CD4-positive, alpha-beta memory T cell (primary cell): ENCODE measurements around the gene AADAT. TPM values are rescaled to one million over a fixed set of nuclear protein-coding genes. Genes with fewer than 3 reads are reported as not detected.

Experiments
- CTCF ChIA-PET: fragments of 350-600 bp; sonication (Branson Sonifier 250); formaldehyde crosslinking; loops from one replicate; lab custom pipeline; 2021; ENCODE audit warnings: inconsistent platforms; ENCODE audit not compliant: partially characterized antibody; lab: Charles Lee
- POLR2A ChIA-PET: fragments of 350-600 bp; sonication (Branson Sonifier 250); formaldehyde crosslinking; loops from one replicate; lab custom pipeline; 2021; ENCODE audit not compliant: partially characterized antibody; lab: Charles Lee
- DNase-seq, 5 donors: peaks; one replicate each; pipeline versions ENCODE4 v3.0.0 to v3.0.0-alpha.2; 2020 to 2022; ENCODE audit warnings: mixed read lengths in 1 of 5
- H3K27ac ChIP-seq: one replicate; pipeline ENCODE4 v1.7.0; 2013; ENCODE audit warnings: low read depth, low read length
- H3K27me3 ChIP-seq: 2 replicates; pipeline ENCODE4 v1.7.0; 2013; ENCODE audit warnings: mild to moderate bottlenecking, low read length, moderate library complexity; ENCODE audit not compliant: insufficient read depth
- H3K36me3 ChIP-seq: 2 replicates; pipeline ENCODE4 v1.7.0; 2013; ENCODE audit warnings: mild to moderate bottlenecking, low read length, moderate library complexity; ENCODE audit not compliant: insufficient read depth
- H3K4me1 ChIP-seq: 2 replicates; pipeline ENCODE4 v1.7.0; 2013; ENCODE audit warnings: mild to moderate bottlenecking, low read length, moderate library complexity; ENCODE audit not compliant: insufficient read depth
- H3K4me3 ChIP-seq, 2 donors: one replicate each; pipeline ENCODE4 v1.7.0; 2013; ENCODE audit warnings: low read length in 2 of 2, mild to moderate bottlenecking in 1 of 2
- H3K9me3 ChIP-seq, 2 donors: one replicate each; pipeline ENCODE4 v1.7.0; 2013; ENCODE audit warnings: low read length in 2 of 2, control low read depth in 1 of 2; ENCODE audit not compliant: control insufficient read depth in 1 of 2
- H3K27ac Mint-ChIP-seq, 7 donors: one replicate each; pipeline ENCODE4 v1.8.0; 2020 to 2021; ENCODE audit warnings: mixed read lengths in 7 of 7, mild to moderate bottlenecking in 6 of 7, inconsistent platforms in 3 of 7, moderate library complexity in 3 of 7
- H3K27me3 Mint-ChIP-seq, 2 donors: one replicate each; pipeline ENCODE4 v1.8.0; 2020 to 2021; ENCODE audit warnings: mixed read lengths in 2 of 2
- H3K36me3 Mint-ChIP-seq, 2 donors: one replicate each; pipeline ENCODE4 v1.8.0; 2020 to 2021; ENCODE audit warnings: mixed read lengths in 2 of 2, inconsistent platforms in 1 of 2, mild to moderate bottlenecking in 1 of 2
- H3K4me1 Mint-ChIP-seq, 4 donors: one replicate each; pipeline ENCODE4 v1.8.0; 2020 to 2021; ENCODE audit warnings: mixed read lengths in 4 of 4, mild to moderate bottlenecking in 1 of 4
- H3K4me3 Mint-ChIP-seq, 8 donors: one replicate each; pipeline ENCODE4 v1.8.0; 2020 to 2021; ENCODE audit warnings: mixed read lengths in 8 of 8, mild to moderate bottlenecking in 7 of 8, moderate library complexity in 6 of 8, inconsistent platforms in 3 of 8
- H3K9me3 Mint-ChIP-seq, 8 donors: one replicate each; pipeline ENCODE4 v1.8.0; 2020 to 2021; ENCODE audit warnings: mixed read lengths in 8 of 8, mild to moderate bottlenecking in 5 of 8, inconsistent platforms in 3 of 8, moderate library complexity in 1 of 8
- intact Hi-C: fragments of 100-400 bp; cut with micrococcal nuclease; formaldehyde crosslinking; loops from one replicate; pipeline ENCODE4 v1.15.1; 2023
- polyA plus RNA-seq, 2 donors: library from polyadenylated mRNA; unstranded; fragments of 300-500 nt; fragmentation: Illumina TruSeq; gene quantifications; one replicate each; pipeline ENCODE4 v1.2.3, GENCODE V29; 2021
- total RNA-seq, 2 experiments: library from RNA; stranded (reverse); gene quantifications; one replicate each; pipeline ENCODE4 v1.2.3, GENCODE V29; 2021

AADAT gene
- total and polyA plus RNA-seq, 4 experiments from 2014 or later, result not detected

DNA sequence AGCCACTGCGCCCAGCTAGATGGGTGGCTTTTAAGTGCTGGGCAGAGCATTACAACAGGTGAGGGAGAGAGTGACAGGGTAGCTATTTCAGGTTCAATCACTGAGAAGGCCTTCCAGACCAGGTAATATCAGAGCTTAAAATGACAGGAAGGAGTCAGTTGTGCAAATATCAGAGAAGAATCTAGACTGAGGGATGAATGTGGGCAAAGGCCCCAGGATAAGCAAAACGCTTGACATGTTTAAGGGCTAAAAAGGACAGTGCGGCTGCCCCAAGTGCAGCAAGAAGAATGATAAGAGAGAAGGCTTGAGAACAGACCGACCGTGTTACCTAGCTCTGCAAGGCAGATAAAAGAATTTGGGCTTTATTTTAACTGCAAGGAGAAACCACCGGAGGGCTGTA is 18.6 kb downstream of the AADAT start:
- POLR2A ChIA-PET, result no interaction called here
- H3K27me3 Mint-ChIP-seq, result peaks cover 3 to 7% of the 10 kb centered on the region in 2 donors
- H3K36me3 ChIP-seq, result no peaks in the 10 kb centered on the region
- no peaks in the 10 kb centered on the region for H3K27me3 ChIP-seq
- no peak for DNase-seq
- no peaks in the 10 kb centered on the region for H3K9me3 Mint-ChIP-seq
- intact Hi-C loops, result no loop called here
- H3K4me3 Mint-ChIP-seq, result no peak overlapping the region
- H3K27ac ChIP-seq, result no peak overlapping the region
- H3K4me1 Mint-ChIP-seq, result no peaks in the 10 kb centered on the region
- H3K27ac Mint-ChIP-seq, result no peak overlapping the region
- H3K36me3 Mint-ChIP-seq, result no peaks in the 10 kb centered on the region
- H3K4me1 ChIP-seq, result no peaks in the 10 kb centered on the region
- CTCF ChIA-PET, result no interaction called here
- H3K9me3 ChIP-seq, result no peaks in the 10 kb centered on the region
- no peak overlapping the region for H3K4me3 ChIP-seq

DNA sequence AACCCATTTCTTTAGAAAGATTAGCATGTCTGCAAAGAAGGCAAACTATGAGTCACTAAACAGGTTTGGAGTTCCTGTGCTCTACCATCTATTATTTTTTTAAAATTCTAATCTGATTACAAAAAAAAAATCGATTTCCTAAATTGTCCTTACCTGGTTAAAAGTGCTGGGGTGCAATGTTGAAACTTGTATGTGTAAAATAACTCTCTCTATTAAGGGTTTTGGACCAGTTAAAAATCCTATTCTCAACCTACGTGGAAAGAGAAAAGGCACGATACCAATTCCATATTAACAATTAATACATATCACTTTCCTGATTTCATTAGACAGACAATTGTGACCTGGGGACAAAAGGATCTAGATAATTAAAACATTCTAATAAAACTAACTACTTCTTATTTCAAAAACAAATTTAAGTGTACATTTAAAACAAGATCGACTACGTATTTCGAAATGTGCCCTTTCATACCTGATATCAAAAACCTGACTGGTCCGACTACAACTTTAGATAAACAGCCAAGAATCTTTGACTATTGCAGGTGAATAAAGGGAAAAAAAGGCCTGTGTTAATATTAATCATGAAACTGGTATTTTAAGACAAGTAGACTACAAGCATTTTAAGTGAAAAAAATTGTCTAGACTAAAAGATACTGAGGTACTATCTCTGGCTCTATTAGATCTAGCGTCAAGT is 21.2 kb downstream of the AADAT start:
- peaks cover 3 to 9% of the 10 kb centered on the region in 2 donors for H3K27me3 Mint-ChIP-seq
- no peak overlapping the region for H3K27ac ChIP-seq
- intact Hi-C loops, result no loop called here
- H3K36me3 ChIP-seq, result no peaks in the 10 kb centered on the region
- no peaks in the 10 kb centered on the region for H3K9me3 Mint-ChIP-seq
- CTCF ChIA-PET, result no interaction called here
- H3K4me3 Mint-ChIP-seq, result no peak overlapping the region
- no peak for DNase-seq
- no peaks in the 10 kb centered on the region for H3K27me3 ChIP-seq
- POLR2A ChIA-PET, result no interaction called here
- no peak overlapping the region for H3K4me3 ChIP-seq
- no peaks in the 10 kb centered on the region for H3K36me3 Mint-ChIP-seq
- H3K9me3 ChIP-seq, result no peaks in the 10 kb centered on the region
- H3K27ac Mint-ChIP-seq, result no peak overlapping the region
- no peaks in the 10 kb centered on the region for H3K4me1 ChIP-seq
- no peaks in the 10 kb centered on the region for H3K4me1 Mint-ChIP-seq

DNA sequence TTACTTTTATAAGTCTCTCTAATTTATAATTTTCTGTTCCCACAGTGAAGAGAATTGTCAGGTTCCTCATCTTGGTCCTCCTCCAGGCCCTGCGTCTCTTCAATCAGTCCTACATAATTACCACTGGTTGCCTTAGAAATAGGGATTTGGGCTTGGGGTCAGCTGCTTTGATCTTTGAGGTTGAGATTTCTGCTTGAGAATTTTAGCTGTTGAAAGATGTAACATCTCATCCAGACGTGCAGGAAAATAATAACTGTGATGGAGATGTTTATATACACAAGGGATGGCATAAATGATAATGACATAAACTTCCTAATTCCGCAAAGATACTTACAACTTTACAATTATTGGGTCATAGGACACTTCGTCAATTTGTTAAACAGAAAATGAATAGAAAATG is 30.3 kb downstream of the AADAT start:
- H3K27ac ChIP-seq, result no peak overlapping the region
- Mint-ChIP-seq H3K27ac (no peak overlapping the region), H3K4me1 (no peaks in the 10 kb centered on the region), H3K27me3 (peaks cover 11 to 12% of the 10 kb centered on the region in 2 donors), H3K9me3 (no peaks in the 10 kb centered on the region), H3K36me3 (no peaks in the 10 kb centered on the region), H3K4me3 (no peak overlapping the region)
- no peaks in the 10 kb centered on the region for H3K27me3 ChIP-seq
- H3K9me3 ChIP-seq, result no peaks in the 10 kb centered on the region
- H3K36me3 ChIP-seq, result no peaks in the 10 kb centered on the region
- DNase-seq, result no peak
- intact Hi-C loops, result no loop called here
- no peak overlapping the region for H3K4me3 ChIP-seq
- ChIA-PET CTCF (no interaction called here), POLR2A (no interaction called here)
- H3K4me1 ChIP-seq, result no peaks in the 10 kb centered on the region

DNA sequence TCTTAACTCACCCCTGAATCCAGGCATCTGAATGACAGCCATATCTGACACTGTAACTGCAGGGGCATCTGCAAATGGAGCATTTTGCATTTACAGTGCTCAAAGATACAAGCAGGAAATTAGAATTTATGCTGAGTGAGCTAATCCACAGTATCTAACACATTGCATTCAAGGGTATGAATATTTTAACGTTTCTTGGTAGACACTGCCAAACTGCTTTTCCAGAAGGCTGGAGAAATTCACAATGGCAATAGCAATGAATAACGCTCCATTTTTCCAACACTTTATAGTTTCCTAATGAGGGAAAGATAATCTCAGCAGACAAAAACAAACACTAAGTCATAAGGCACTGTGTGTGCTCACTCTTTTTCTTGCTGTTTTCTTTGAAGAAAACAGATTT is 30.9 kb downstream of the AADAT start:
- Histone ChIP-seq H3K4me1 (no peaks in the 10 kb centered on the region), H3K36me3 (no peaks in the 10 kb centered on the region), H3K27me3 (no peaks in the 10 kb centered on the region), H3K27ac (no peak overlapping the region), H3K4me3 (no peak overlapping the region), H3K9me3 (no peaks in the 10 kb centered on the region)
- Mint-ChIP-seq H3K9me3 (no peaks in the 10 kb centered on the region), H3K27ac (no peak overlapping the region), H3K36me3 (no peaks in the 10 kb centered on the region), H3K27me3 (peaks cover 9 to 12% of the 10 kb centered on the region in 2 donors), H3K4me3 (no peak overlapping the region), H3K4me1 (no peaks in the 10 kb centered on the region)
- DNase-seq, result no peak
- ChIA-PET POLR2A (no interaction called here), CTCF (no interaction called here)
- intact Hi-C loops, result no loop called here

DNA sequence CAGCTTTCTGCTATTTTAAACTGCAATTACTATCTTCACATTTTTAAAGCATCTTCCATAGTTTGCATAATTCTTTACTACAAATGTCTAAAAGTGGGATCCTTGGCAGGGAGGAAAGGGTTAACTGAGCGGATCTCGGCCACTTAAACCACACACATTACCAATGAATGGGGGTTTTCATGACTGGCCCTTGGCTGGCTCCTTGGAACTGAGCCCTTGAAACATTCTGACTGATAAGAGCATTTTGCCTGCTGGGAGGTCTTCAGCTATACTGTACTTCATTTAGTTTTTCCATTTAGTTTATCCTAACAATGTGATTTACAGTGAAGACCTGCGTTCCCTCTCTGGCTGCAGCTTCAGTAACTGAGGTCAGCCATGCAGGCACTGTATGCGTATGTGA is 31.9 kb downstream of the AADAT start:
- no peaks in the 10 kb centered on the region for H3K36me3 ChIP-seq
- no peak overlapping the region for H3K4me3 ChIP-seq
- Mint-ChIP-seq H3K4me1 (no peaks in the 10 kb centered on the region), H3K9me3 (no peaks in the 10 kb centered on the region), H3K36me3 (no peaks in the 10 kb centered on the region), H3K27ac (no peak overlapping the region), H3K4me3 (no peak overlapping the region), H3K27me3 (peaks cover 5 to 12% of the 10 kb centered on the region in 2 donors)
- H3K27ac ChIP-seq, result no peak overlapping the region
- H3K9me3 ChIP-seq, result no peaks in the 10 kb centered on the region
- POLR2A ChIA-PET, result no interaction called here
- CTCF ChIA-PET, result no interaction called here
- intact Hi-C loops, result no loop called here
- no peaks in the 10 kb centered on the region for H3K27me3 ChIP-seq
- H3K4me1 ChIP-seq, result no peaks in the 10 kb centered on the region
- DNase-seq, result no peak

DNA sequence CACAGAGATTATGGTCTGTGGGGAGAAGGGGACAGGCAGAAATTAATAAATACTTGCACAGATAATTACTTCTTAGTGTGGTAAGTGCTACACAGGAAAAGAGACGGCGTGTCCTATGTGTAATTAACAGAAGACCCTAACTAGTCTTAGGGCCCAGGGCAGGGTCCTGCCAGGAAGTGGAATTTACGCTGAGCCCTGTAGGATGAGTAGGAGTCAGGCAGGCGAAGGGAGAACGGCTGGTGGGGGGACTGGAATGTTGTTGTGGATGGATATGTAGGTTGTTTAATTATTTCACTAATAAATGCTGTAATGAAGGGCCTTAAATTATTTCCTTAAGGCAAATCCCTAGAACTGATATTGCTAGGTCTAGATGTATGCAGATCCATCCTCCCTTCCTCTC is 36.8 kb downstream of the AADAT start:
- Mint-ChIP-seq H3K36me3 (no peaks in the 10 kb centered on the region), H3K4me3 (no peak overlapping the region), H3K27ac (no peak overlapping the region), H3K9me3 (no peaks in the 10 kb centered on the region), H3K4me1 (no peaks in the 10 kb centered on the region), H3K27me3 (peaks cover 5 to 9% of the 10 kb centered on the region in 2 donors)
- Histone ChIP-seq H3K4me1 (no peaks in the 10 kb centered on the region), H3K27me3 (no peaks in the 10 kb centered on the region), H3K9me3 (no peaks in the 10 kb centered on the region), H3K27ac (no peak overlapping the region), H3K36me3 (no peaks in the 10 kb centered on the region), H3K4me3 (no peak overlapping the region)
- intact Hi-C loops, result no loop called here
- POLR2A ChIA-PET, result no interaction called here
- CTCF ChIA-PET, result no interaction called here
- no peak for DNase-seq

DNA sequence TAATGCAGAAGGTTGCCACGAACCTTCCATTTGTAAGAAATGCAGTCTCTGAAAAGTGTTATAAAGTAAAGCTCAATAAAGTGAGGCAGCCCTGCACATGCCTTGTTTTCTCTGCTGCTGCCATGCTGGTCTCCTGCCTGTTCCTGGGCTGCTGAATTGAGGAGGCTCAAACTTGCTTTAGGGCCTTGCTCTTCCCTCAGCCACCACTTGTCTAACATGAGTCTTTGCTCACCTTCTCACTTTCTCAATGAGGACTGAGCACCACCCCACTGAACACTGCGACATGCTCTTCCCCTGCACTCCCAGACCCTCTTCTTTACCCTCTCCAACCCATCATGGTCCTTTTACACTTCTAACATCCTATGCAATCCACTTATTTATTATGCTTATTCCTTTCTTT is 38.4 kb downstream of the AADAT start:
- Mint-ChIP-seq H3K4me1 (no peaks in the 10 kb centered on the region), H3K4me3 (no peak overlapping the region), H3K36me3 (no peaks in the 10 kb centered on the region), H3K9me3 (no peaks in the 10 kb centered on the region), H3K27me3 (peaks cover 7% of the 10 kb centered on the region in 2 donors), H3K27ac (no peak overlapping the region)
- Histone ChIP-seq H3K9me3 (no peaks in the 10 kb centered on the region), H3K4me1 (no peaks in the 10 kb centered on the region), H3K27me3 (no peaks in the 10 kb centered on the region), H3K4me3 (no peak overlapping the region), H3K27ac (no peak overlapping the region), H3K36me3 (no peaks in the 10 kb centered on the region)
- ChIA-PET CTCF (interaction anchor here (0.6 to 2.3 kb wide), 3 partner anchors 241 to 1898 kb away, joined by 4 to 14 read pairs (median 4); no protein-coding TSS in a partner anchor), POLR2A (no interaction called here)
- no peak for DNase-seq
- intact Hi-C loops, result no loop called here
